SH-SY5Y (cell line): ENCODE results near the gene EPS15.

Experiments
- GATA2 ChIP-seq: IDR thresholded peaks from 2 replicates; pipeline ENCODE4 v1.6.1; 2011; ENCODE audit warnings: mild to moderate bottlenecking, low read depth, low read length
- GATA3 ChIP-seq: IDR thresholded peaks from 2 replicates; pipeline ENCODE4 v1.6.1; 2011; ENCODE audit warnings: low read depth, mild to moderate bottlenecking, low read length, moderate library complexity

- TF ChIP-seq GATA3 (no peak), GATA2 (no peak)
These were observed 6.2 kb upstream of the EPS15 start for GRCh38 chr1:51525295-51525694.
